A172 (cell line): Measurements from ENCODE around the gene SYNPO2. TPM values are rescaled to one million over a fixed set of nuclear protein-coding genes. Genes with fewer than 3 reads are reported as not detected.
"Not testable (repeated sequence)": the region's sequence is repeated elsewhere in the genome, so short reads cannot be mapped to it uniquely, and the experiment has no call there.

Source experiments
- DNase-seq: peaks from one replicate; pipeline ENCODE4 v3.0.0-alpha.2; 2015; ENCODE audit warnings: low spot score
- total RNA-seq: library from RNA; depleted of rRNA; stranded (reverse); fragments of >200 nt; shearing (Covaris generic); gene quantifications from 2 replicates; pipeline ENCODE4 v1.2.3, GENCODE V29; 2014

The SYNPO2 gene
- total RNA-seq, 1 experiment from 2014 or later, result 0.07 TPM

DNA sequence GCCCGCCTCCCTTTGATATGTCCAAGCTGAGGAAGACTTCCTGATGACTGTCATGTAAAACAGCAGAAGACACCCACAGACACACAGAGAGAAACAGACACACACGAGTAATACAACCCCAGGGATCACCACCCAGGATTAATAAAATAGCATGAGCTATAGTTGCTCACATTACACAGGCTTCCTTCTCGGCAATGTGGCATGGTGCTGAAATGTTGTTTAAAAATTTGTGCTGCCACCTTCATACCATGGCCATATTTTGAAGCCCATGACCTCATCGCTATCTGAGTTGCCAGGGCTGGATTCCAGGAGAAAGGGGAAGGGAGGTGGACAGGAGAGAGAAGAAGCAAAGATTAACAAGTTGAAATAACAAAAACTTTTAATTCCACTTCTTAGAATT, 111.7 kb downstream of the SYNPO2 start:
- no peak for DNase-seq

GRCh38 chr4:119002476-119002875, 113.8 kb downstream of the SYNPO2 start:
- no peak for DNase-seq

DNA sequence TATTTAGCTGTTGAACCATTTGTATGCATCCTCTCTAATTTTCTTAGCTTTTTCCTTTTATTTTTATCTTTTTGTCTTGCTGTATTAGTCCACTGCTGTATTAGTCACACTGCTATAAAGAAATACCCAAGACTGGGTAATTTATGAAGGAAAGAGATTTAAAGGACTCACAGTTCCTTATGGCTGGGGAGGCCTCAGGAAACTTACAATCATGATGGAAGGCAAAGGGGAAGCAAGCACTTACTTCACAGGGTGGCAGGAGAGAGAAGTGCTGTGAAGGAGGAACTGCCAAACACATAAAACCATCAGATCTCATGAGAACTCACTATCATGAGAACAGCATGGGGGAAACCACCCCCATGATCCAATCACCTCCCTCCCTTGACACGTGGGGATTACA, 114.3 kb downstream of the SYNPO2 start:
- not testable (repeated sequence) for DNase-seq

DNA sequence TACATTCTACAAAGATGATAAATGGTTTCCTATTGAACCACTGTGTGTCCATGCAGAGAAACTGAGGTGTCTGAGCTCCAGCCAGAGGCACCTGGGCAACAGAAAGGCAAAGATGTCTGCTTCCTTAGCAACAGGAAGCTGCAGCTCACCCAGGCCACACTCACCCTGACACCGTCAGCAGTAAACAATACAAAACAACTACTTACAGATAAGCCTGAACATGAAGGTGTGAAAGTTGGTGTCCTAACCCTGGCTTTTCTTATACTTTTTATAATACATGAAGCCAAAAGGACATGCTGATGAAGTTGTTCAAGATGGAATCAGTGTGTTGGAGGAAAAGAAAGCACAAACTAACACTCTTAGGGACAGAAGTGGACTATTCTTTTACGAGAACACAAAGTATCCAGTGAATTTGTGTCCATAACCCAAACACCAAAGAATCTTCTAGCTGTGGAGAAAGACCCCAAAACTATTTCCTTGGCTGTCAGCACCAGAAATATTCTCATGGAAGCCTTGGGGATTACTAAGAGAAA, 117.3 kb downstream of the SYNPO2 start:
- no peak for DNase-seq

DNA sequence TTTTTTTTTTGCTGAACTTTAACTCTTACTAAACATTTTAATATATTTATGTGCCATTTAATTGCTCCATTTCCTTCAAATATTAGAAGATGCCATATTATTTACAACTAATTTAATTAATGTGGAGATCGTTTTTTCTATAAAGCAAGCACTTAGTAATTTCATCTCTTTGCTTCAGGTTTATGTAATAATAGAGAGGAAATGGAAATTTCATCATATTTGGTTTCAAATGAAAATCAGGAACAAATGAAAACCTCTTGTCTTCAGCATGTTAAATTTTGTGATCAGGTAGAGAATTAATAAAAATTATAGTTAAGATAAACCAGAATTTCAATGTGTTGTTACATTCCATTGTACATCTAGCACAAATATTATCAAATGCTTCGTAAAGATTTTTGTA, 120.1 kb downstream of the SYNPO2 start:
- no peak for DNase-seq

- DNase-seq, result not testable (repeated sequence)
Measured at GRCh38 chr4:119010221-119010620, 121.6 kb downstream of the SYNPO2 start.

GRCh38 chr4:119010909-119011606, 122.4 kb downstream of the SYNPO2 start:
- no peak for DNase-seq

DNA sequence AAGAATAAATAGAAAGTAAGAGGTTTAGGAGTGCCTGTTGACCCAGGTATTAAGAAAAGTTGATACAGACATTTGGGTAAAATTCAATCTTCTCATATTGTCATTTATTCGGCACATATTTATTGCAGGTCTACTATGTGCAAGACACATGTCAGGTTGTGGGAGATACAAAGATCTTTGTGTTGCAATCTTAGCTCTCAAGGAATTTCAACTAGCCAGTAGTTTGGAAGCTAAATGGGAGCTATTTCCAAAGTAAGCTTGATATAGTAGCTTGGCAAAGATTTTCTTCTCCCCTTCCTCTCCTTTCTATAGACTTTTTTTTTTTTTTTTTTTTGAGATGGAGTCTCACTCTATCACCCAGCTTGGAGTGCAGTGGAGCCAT, 122.9 kb downstream of the SYNPO2 start:
- no peak for DNase-seq

GRCh38 chr4:119014658-119015057, 126.0 kb downstream of the SYNPO2 start:
- DNase-seq, result no peak

DNA sequence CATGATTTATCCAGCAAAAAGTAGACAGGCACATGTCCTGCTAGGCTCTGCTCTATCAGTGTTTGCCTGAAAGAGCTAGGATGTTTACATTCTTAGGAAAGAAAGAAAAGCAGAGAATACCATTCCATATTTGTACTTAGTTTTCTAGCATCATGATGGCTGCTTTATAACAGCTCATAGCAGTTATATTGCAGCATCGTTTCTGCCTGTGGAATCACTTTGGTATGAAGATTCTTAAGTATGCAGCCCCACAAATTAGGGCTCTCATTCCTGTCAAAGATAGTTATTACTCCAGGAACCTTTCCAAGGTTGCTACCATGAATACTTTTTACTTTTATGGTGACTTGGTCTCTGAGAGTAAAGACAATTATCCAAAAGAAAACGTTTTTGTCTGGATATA, 128.0 kb downstream of the SYNPO2 start:
- DNase-seq, result no peak

- DNase-seq, result no peak
Measured at GRCh38 chr4:119017636-119018035, 129.0 kb downstream of the SYNPO2 start.

GRCh38 chr4:119020158-119020557, 131.5 kb downstream of the SYNPO2 start:
- no peak for DNase-seq

GRCh38 chr4:119022520-119022919, 133.9 kb downstream of the SYNPO2 start:
- DNase-seq, result not testable (repeated sequence)

DNA sequence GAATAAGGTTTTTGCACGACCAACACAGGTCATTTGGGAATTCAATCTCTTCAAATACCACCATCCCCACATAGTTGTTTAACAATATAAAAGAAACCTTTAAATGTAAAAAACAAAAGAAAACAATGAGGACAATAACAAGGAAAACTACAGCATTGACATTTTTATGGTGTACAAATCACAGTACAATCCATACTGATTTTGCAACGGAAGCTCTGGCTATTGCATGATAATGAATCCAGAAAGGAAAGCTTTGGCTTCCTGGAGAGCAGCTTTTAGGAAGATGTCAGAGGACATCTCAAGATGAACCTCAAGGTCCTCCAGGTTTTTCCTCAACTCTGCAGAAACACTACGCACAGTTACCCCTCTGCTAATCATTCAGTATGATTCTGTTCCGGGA, 135.4 kb downstream of the SYNPO2 start:
- DNase-seq, result no peak

GRCh38 chr4:119025420-119025819, 136.8 kb downstream of the SYNPO2 start:
- peak; percentile 29 for DNase-seq

DNA sequence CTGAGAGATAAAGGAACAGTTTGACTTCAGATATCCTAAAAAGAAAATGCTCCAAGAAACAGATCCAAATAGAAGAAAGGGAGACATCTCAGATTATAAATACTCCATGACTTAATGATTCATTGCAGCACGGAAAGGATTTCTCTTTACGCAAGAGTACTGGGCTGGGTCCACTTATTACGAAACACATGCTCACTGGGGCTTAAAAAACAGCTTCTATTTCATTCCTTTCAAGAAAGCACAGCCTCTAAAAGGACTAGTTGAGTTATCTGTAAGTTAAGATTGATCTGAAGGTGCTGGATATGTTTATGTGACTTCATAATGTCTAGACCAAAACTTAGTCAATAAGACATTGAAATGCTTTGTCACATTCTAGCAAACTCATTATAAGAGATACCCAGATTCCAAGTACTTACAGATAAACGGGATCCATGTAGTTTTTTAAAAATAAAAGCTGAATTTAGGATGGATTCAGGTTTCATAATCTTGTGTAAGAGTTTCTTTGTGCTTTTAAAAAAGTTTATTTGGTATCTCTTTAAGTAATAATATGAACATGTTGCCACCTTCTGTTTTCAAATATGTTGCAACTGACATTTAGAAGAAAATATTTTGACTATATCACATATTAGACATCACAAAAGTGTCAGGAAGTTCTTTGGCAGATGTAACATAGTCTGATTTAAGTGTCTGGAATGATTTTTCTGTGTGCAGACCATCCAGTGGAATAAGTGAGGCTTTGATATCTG, 137.4 kb downstream of the SYNPO2 start:
- DNase-seq, result no peak

- DNase-seq, result no peak
Measured at GRCh38 chr4:119026662-119027444, 138.2 kb downstream of the SYNPO2 start.

GRCh38 chr4:119027811-119028210, 139.2 kb downstream of the SYNPO2 start:
- DNase-seq, result no peak

DNA sequence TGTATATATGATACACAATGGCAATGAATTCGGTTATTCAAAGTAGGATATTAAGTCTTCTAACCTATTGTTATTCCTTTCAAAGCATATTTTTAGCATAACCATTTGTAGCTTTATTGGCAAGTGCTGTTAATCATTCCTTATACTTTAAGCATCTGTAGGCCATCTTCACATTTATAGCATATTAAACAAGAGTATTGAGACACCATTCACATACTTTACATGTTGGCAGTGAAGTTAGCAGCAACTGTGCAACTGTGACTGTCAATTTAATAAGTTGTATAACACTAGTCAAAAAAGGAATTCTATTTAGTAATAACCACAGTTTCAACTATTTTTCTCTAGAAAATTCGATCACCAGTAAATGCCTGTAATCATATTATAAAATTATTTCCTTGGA, 139.6 kb downstream of the SYNPO2 start:
- no peak for DNase-seq

DNA sequence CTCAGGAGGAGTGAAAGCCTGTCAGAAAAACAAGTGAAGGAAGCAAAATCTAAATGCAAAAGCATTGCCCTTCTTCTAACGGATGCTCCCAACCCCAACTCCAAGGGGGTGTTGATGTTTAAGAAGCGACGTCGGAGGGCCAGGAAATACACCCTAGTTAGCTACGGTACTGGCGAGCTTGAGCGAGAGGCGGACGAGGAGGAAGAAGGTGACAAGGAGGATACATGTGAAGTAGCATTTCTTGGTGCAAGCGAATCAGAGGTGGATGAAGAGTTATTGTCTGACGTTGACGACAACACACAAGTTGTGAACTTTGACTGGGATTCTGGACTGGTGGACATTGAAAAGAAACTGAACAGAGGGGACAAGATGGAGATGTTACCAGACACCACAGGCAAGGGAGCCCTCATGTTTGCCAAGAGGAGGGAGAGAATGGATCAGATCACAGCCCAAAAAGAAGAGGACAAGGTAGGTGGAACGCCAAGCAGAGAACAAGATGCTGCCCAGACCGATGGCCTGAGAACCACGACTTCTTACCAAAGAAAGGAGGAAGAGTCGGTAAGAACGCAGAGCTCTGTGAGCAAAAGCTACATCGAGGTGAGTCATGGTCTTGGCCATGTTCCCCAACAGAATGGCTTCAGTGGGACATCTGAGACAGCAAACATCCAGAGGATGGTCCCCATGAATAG, 141.3 kb downstream of the SYNPO2 start:
- DNase-seq, result no peak

GRCh38 chr4:119030536-119030890, 141.9 kb downstream of the SYNPO2 start:
- DNase-seq, result no peak

DNA sequence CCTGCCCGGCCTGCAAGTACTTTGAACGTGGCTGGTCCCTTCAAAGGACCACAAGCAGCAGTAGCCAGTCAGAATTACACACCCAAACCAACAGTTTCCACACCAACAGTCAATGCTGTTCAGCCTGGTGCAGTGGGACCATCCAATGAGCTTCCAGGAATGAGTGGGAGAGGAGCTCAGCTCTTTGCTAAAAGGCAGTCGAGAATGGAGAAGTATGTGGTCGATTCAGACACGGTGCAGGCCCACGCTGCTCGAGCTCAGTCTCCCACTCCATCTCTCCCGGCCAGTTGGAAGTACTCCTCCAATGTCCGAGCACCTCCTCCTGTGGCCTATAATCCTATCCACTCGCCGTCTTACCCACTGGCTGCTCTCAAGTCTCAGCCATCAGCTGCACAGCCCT, 142.6 kb downstream of the SYNPO2 start:
- DNase-seq, result no peak
